Mesenchymal stem cell (in vitro differentiated cells and primary cell): ENCODE results near the gene MALRD1.

Experiments
- DNase-seq: peaks from one replicate; pipeline ENCODE4 v3.0.0-alpha.2; 2013
- H2AFZ ChIP-seq: one replicate; pipeline ENCODE4 v1.6.1; 2013; ENCODE audit warnings: low read depth, mild to moderate bottlenecking, control low read depth, inconsistent platforms, low read length, moderate library complexity
- H2AK5ac ChIP-seq: 2 replicates; pipeline ENCODE4 v1.6.1; 2013; ENCODE audit warnings: low read length, moderate library complexity, mild to moderate bottlenecking, inconsistent platforms; ENCODE audit not compliant: severe bottlenecking
- H2BK120ac ChIP-seq: one replicate; pipeline ENCODE4 v1.6.1; 2013; ENCODE audit warnings: low read depth, mild to moderate bottlenecking, inconsistent platforms, low read length, moderate library complexity
- H2BK12ac ChIP-seq, 2 experiments: one replicate each; pipeline ENCODE4 v1.6.1; 2013; ENCODE audit warnings: inconsistent platforms in 2 of 2, low read length in 2 of 2, mild to moderate bottlenecking in 2 of 2, moderate library complexity in 2 of 2, control low read depth in 1 of 2
- H2BK15ac ChIP-seq: one replicate; pipeline ENCODE4 v1.6.1; 2013; ENCODE audit warnings: mild to moderate bottlenecking, low read depth, inconsistent platforms; ENCODE audit not compliant: poor library complexity, severe bottlenecking
- H2BK5ac ChIP-seq: 2 replicates; pipeline ENCODE4 v1.6.1; 2013; ENCODE audit warnings: low read depth, mild to moderate bottlenecking, low read length, control low read depth, inconsistent platforms; ENCODE audit not compliant: poor library complexity, severe bottlenecking
- H3K14ac ChIP-seq, 2 experiments: one replicate each; pipeline ENCODE4 v1.6.1; 2013; ENCODE audit warnings: inconsistent platforms in 2 of 2, low read length in 2 of 2, control low read depth in 1 of 2, mild to moderate bottlenecking in 1 of 2, moderate library complexity in 1 of 2
- H3K18ac ChIP-seq, 2 experiments: one replicate each; pipeline ENCODE4 v1.6.1; 2013; ENCODE audit warnings: inconsistent platforms in 2 of 2, low read length in 2 of 2, control low read depth in 1 of 2, low read depth in 1 of 2, mild to moderate bottlenecking in 1 of 2
- H3K23ac ChIP-seq, 2 experiments: one replicate each; pipeline ENCODE4 v1.6.1; 2013; ENCODE audit warnings: inconsistent platforms in 2 of 2, low read length in 2 of 2, mild to moderate bottlenecking in 2 of 2, moderate library complexity in 2 of 2, control low read depth in 1 of 2
- H3K27ac ChIP-seq: 2 replicates; pipeline ENCODE4 v1.5.1; 2013; ENCODE audit warnings: mild to moderate bottlenecking, moderate library complexity, low read length, control low read depth, inconsistent platforms; ENCODE audit not compliant: poor library complexity, severe bottlenecking
- H3K27me3 ChIP-seq, 2 experiments: 2 replicates each; pipeline versions ENCODE4 v1.6.1 to v1.7.0; 2013; ENCODE audit warnings: low read length in 2 of 2, mild to moderate bottlenecking in 2 of 2, moderate library complexity in 2 of 2, control low read depth in 1 of 2, inconsistent platforms in 1 of 2; ENCODE audit not compliant: control insufficient read depth in 1 of 2, insufficient read depth in 1 of 2
- H3K36me3 ChIP-seq, 2 experiments: 2 replicates each; pipeline versions ENCODE4 v1.6.1 to v1.7.0; 2013; ENCODE audit warnings: low read length in 2 of 2, control low read depth in 1 of 2, inconsistent platforms in 1 of 2, low read depth in 1 of 2, mild to moderate bottlenecking in 1 of 2; ENCODE audit not compliant: insufficient read depth in 2 of 2, control insufficient read depth in 1 of 2
- H3K4ac ChIP-seq, 2 experiments: one replicate each; pipeline ENCODE4 v1.6.1; 2013; ENCODE audit warnings: inconsistent platforms in 2 of 2, low read length in 2 of 2, mild to moderate bottlenecking in 2 of 2, moderate library complexity in 2 of 2, control low read depth in 1 of 2, low read depth in 1 of 2
- H3K4me1 ChIP-seq: 2 replicates; pipeline ENCODE4 v1.6.1; 2013; ENCODE audit warnings: low read depth, low read length, control low read depth; ENCODE audit not compliant: control insufficient read depth, insufficient read depth
- H3K4me2 ChIP-seq: 2 replicates; pipeline ENCODE4 v1.6.1; 2013; ENCODE audit warnings: low read length, mild to moderate bottlenecking, inconsistent platforms; ENCODE audit not compliant: poor library complexity, severe bottlenecking
- H3K4me3 ChIP-seq, 2 experiments: 2 replicates each; pipeline versions ENCODE4 v1.5.1 to v1.7.0; 2013; ENCODE audit warnings: low read length in 2 of 2, mild to moderate bottlenecking in 2 of 2, control low read depth in 1 of 2, low read depth in 1 of 2; ENCODE audit not compliant: insufficient read depth in 1 of 2
- H3K79me1 ChIP-seq: replicated peaks from 2 replicates; pipeline ENCODE4 v1.6.1; 2013; ENCODE audit warnings: mild to moderate bottlenecking, control low read depth, low read length, inconsistent platforms; ENCODE audit not compliant: poor library complexity, severe bottlenecking
- H3K9ac ChIP-seq: 2 replicates; pipeline ENCODE4 v1.7.0; 2013; ENCODE audit warnings: mild to moderate bottlenecking, low read length, moderate library complexity
- H3K9me3 ChIP-seq: 2 replicates; pipeline ENCODE4 v1.7.0; 2013; ENCODE audit warnings: mild to moderate bottlenecking, low read length; ENCODE audit not compliant: control insufficient read depth
- H4K8ac ChIP-seq: one replicate; pipeline ENCODE4 v1.6.1; 2013; ENCODE audit warnings: inconsistent platforms, mild to moderate bottlenecking, low read length, moderate library complexity
- H4K91ac ChIP-seq: one replicate; pipeline ENCODE4 v1.6.1; 2013; ENCODE audit warnings: mild to moderate bottlenecking, low read length, inconsistent platforms
- WGBS: methylation state at CpG from one replicate; pipeline ENCODE4 v1.1.7; 2013; ENCODE audit warnings: mixed read lengths; 5-methylcytosine and 5-hydroxymethylcytosine counted together

Gene MALRD1

GRCh38 chr10:19713159-19713558 is 664.6 kb downstream of the MALRD1 start:
- Histone ChIP-seq H2BK15ac (no peak overlapping the region), H2AFZ (no peak overlapping the region), H3K9ac (no peak overlapping the region), H3K4me1 (no peaks in the 10 kb centered on the region), H3K4me2 (no peak overlapping the region), H3K36me3 (no peaks in the 10 kb centered on the region), H3K18ac (no peak overlapping the region), H3K9me3 (peaks cover 22% of the 10 kb centered on the region), H3K23ac (no peak overlapping the region), H2AK5ac (no peak overlapping the region), H3K27me3 (no peaks in the 10 kb centered on the region), H3K14ac (no peak overlapping the region), H2BK12ac (no peak overlapping the region), H4K8ac (no peak overlapping the region), H3K27ac (no peak overlapping the region), H4K91ac (no peak overlapping the region), H3K4ac (no peak overlapping the region), H2BK120ac (no peak overlapping the region), H3K4me3 (no peak overlapping the region), H2BK5ac (no peak overlapping the region), H3K79me1 (no peaks in the 10 kb centered on the region)
- DNase-seq, result peak; percentile 39

DNA sequence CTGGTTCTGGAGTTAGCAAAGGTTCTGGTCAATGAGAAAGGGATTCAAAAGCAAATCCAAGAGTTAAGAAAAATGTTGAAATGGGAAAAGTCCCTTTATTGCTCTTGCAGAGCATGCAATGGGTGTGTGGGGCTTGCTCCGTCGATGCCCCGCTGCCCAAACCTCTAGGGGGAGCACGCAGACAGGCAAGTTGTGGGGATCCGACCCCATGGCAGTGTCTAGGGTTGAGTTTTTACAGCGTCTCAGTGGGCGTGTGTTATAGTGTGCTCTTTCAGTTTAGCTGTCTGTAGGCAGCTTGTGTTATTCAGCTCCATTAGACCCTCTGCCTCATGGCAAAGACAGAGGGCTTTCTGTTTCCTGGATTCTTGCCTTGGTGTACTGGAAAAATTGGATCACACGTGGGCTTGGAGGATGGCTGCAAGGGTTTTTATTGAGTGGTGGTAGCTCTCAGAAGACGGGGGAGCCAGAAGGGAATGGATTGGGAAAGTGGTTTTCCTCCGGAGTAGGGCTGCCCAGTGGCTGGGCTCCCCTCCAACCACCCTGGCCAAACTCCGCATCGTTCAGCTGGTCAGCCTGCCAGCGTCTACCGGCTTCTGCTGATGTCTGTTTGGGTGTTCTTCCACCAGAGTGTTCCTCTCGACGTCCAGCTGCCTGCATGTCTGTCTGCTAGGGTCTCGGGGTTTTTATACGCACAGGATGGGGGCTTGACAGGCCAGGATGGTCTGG is 665.4 kb downstream of the MALRD1 start:
- H3K14ac ChIP-seq, result no peak overlapping the region
- H4K8ac ChIP-seq, result no peak overlapping the region
- H3K23ac ChIP-seq, result no peak overlapping the region
- H3K9ac ChIP-seq, result no peak overlapping the region
- peak overlapping the region; percentile 52 to 65 for H3K18ac ChIP-seq
- peak overlapping the region; percentile 27 for H2AFZ ChIP-seq
- WGBS, result 63% methylated on average over 18 of the region's 18 CpGs
- no peak overlapping the region for H2BK5ac ChIP-seq
- peak overlapping the region; percentile 91 for H4K91ac ChIP-seq
- H3K27ac ChIP-seq, result no peak overlapping the region
- peak overlapping the region in 1 of 2 experiments; percentile 28 for H3K4me3 ChIP-seq
- H3K36me3 ChIP-seq, result no peaks in the 10 kb centered on the region
- peak overlapping the region in 1 of 2 experiments; percentile 26 for H3K4ac ChIP-seq
- no peak overlapping the region for H2AK5ac ChIP-seq
- no peaks in the 10 kb centered on the region for H3K27me3 ChIP-seq
- peak overlapping the region; percentile 29 for H2BK120ac ChIP-seq
- no peak overlapping the region for H3K4me2 ChIP-seq
- peaks cover 22% of the 10 kb centered on the region for H3K9me3 ChIP-seq
- H2BK12ac ChIP-seq, result peak overlapping the region; percentile 71 to 94
- no peaks in the 10 kb centered on the region for H3K4me1 ChIP-seq
- DNase-seq, result peak; percentile 33
- H3K79me1 ChIP-seq, result no peaks in the 10 kb centered on the region
- H2BK15ac ChIP-seq, result no peak overlapping the region

- H3K4me1 ChIP-seq, result no peaks in the 10 kb centered on the region
- no peak overlapping the region for H4K8ac ChIP-seq
- no peak overlapping the region for H2AK5ac ChIP-seq
- no peak overlapping the region for H3K23ac ChIP-seq
- no peaks in the 10 kb centered on the region for H3K9me3 ChIP-seq
- H2AFZ ChIP-seq, result no peak overlapping the region
- H3K4me3 ChIP-seq, result no peak overlapping the region
- H2BK15ac ChIP-seq, result no peak overlapping the region
- no peak overlapping the region for H3K18ac ChIP-seq
- no peaks in the 10 kb centered on the region for H3K79me1 ChIP-seq
- H3K27me3 ChIP-seq, result no peaks in the 10 kb centered on the region
- no peak overlapping the region for H3K27ac ChIP-seq
- H3K36me3 ChIP-seq, result no peaks in the 10 kb centered on the region
- no peak overlapping the region for H2BK5ac ChIP-seq
- no peak overlapping the region for H2BK12ac ChIP-seq
- no peak overlapping the region for H3K4me2 ChIP-seq
- 10% methylated on average over 3 of the region's 3 CpGs for WGBS
- H2BK120ac ChIP-seq, result no peak overlapping the region
- no peak overlapping the region for H3K14ac ChIP-seq
- H3K9ac ChIP-seq, result peak overlapping the region; percentile 68
- H3K4ac ChIP-seq, result no peak overlapping the region
- peak; percentile 79 for DNase-seq
- H4K91ac ChIP-seq, result no peak overlapping the region
Observed at GRCh38 chr10:19719284-19719683, 670.7 kb downstream of the MALRD1 start.

DNA sequence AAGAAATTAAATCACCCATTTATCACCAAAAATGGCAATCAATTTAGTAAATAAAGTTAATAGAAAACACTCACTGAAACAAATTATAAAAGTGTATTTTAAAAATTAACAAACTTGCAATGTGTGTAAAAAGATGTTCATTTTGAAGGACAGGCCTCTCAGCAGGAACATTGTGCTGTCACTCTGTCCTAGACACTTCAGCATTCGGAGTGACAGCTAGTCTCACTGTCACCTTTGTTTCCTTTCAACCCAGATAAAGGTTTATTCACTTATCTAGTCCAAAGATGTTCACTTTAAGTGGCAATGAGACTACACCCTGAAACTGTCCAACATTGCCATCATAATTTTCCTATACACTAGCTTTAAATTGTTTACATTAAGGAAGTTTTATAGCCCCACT is 675.7 kb downstream of the MALRD1 start:
- no peak overlapping the region for H3K18ac ChIP-seq
- no peak overlapping the region for H2AFZ ChIP-seq
- H2BK12ac ChIP-seq, result no peak overlapping the region
- H3K27me3 ChIP-seq, result no peaks in the 10 kb centered on the region
- H3K9ac ChIP-seq, result no peak overlapping the region
- H2AK5ac ChIP-seq, result no peak overlapping the region
- no peaks in the 10 kb centered on the region for H3K79me1 ChIP-seq
- no peak overlapping the region for H3K4ac ChIP-seq
- H3K4me2 ChIP-seq, result no peak overlapping the region
- no peak overlapping the region for H4K8ac ChIP-seq
- H2BK5ac ChIP-seq, result no peak overlapping the region
- no peak overlapping the region for H3K14ac ChIP-seq
- H3K23ac ChIP-seq, result no peak overlapping the region
- 71% methylated on average over 1 of the region's 1 CpG for WGBS
- no peak overlapping the region for H2BK15ac ChIP-seq
- no peak overlapping the region for H4K91ac ChIP-seq
- H3K4me3 ChIP-seq, result no peak overlapping the region
- H3K4me1 ChIP-seq, result no peaks in the 10 kb centered on the region
- no peaks in the 10 kb centered on the region for H3K36me3 ChIP-seq
- H2BK120ac ChIP-seq, result no peak overlapping the region
- H3K9me3 ChIP-seq, result no peaks in the 10 kb centered on the region
- no peak overlapping the region for H3K27ac ChIP-seq
- DNase-seq, result no peak
